Activated naive CD8-positive, alpha-beta T cell (primary cell): Measurements from ENCODE around the gene NLK.
A peak's percentile ranks its signal among the peaks of the same experiment; 100 is the strongest.
"Not testable (repeated sequence)": the region's sequence is repeated elsewhere in the genome, so short reads cannot be mapped to it uniquely, and the experiment has no call there.

Experiments used
- H3K27ac Mint-ChIP-seq: one replicate; pipeline ENCODE4 v1.8.0; 2021; ENCODE audit warnings: mixed read lengths
- H3K27me3 Mint-ChIP-seq: one replicate; pipeline ENCODE4 v1.8.0; 2021; ENCODE audit warnings: mixed read lengths
- H3K36me3 Mint-ChIP-seq: one replicate; pipeline ENCODE4 v1.8.0; 2021; ENCODE audit warnings: mixed read lengths
- H3K4me1 Mint-ChIP-seq: one replicate; pipeline ENCODE4 v1.8.0; 2021; ENCODE audit warnings: low read depth, mixed read lengths
- H3K4me3 Mint-ChIP-seq: one replicate; pipeline ENCODE4 v1.8.0; 2021; ENCODE audit warnings: mild to moderate bottlenecking, mixed read lengths
- H3K9me3 Mint-ChIP-seq: one replicate; pipeline ENCODE4 v1.8.0; 2021; ENCODE audit warnings: low read depth, mixed read lengths

Gene NLK

GRCh38 chr17:28042657-28042720 lies at the start of gene NLK:
NLK (plus strand) TSS chr17:28042677; CDS start chr17:28042874, 197 bp downstream.
- Mint-ChIP-seq H3K9me3 (no peaks in the 10 kb centered on the region), H3K4me3 (peak within 1 kb of the TSS; percentile 89), H3K27ac (peak within 1 kb of the TSS; percentile 51), H3K27me3 (no peaks in the 10 kb centered on the region), H3K4me1 (peaks cover 68% of the 10 kb centered on the region), H3K36me3 (peaks cover 2% of the 10 kb centered on the region)

- no peaks in the 10 kb centered on the region for H3K9me3 Mint-ChIP-seq
- H3K27ac Mint-ChIP-seq: no peak overlapping the region
- no peaks in the 10 kb centered on the region for H3K4me1 Mint-ChIP-seq
- H3K27me3 Mint-ChIP-seq: peaks cover 2% of the 10 kb centered on the region
- no peak overlapping the region for H3K4me3 Mint-ChIP-seq
- H3K36me3 Mint-ChIP-seq: no peaks in the 10 kb centered on the region
Measured at GRCh38 chr17:27993161-27993695, 49.2 kb upstream of the NLK start.

- no peak overlapping the region for H3K27ac Mint-ChIP-seq
- no peaks in the 10 kb centered on the region for H3K36me3 Mint-ChIP-seq
- no peaks in the 10 kb centered on the region for H3K4me1 Mint-ChIP-seq
- peaks cover 6% of the 10 kb centered on the region for H3K27me3 Mint-ChIP-seq
- no peaks in the 10 kb centered on the region for H3K9me3 Mint-ChIP-seq
- H3K4me3 Mint-ChIP-seq: no peak overlapping the region
Measured at GRCh38 chr17:27993723-27994310, 48.7 kb upstream of the NLK start.

- H3K4me1 Mint-ChIP-seq: no peaks in the 10 kb centered on the region
- no peaks in the 10 kb centered on the region for H3K36me3 Mint-ChIP-seq
- H3K4me3 Mint-ChIP-seq: no peak overlapping the region
Measured at GRCh38 chr17:27994586-27994985, 47.9 kb upstream of the NLK start.

GRCh38 chr17:27995554-27995953 lies 46.9 kb upstream of the NLK start:
- peaks cover 7% of the 10 kb centered on the region for H3K27me3 Mint-ChIP-seq
- H3K4me3 Mint-ChIP-seq: no peak overlapping the region
- H3K27ac Mint-ChIP-seq: no peak overlapping the region
- H3K9me3 Mint-ChIP-seq: no peaks in the 10 kb centered on the region
- H3K4me1 Mint-ChIP-seq: no peaks in the 10 kb centered on the region
- H3K36me3 Mint-ChIP-seq: no peaks in the 10 kb centered on the region

More at GRCh38 chr17:27994586-27994985, 47.9 kb upstream of the NLK start:
- H3K27ac Mint-ChIP-seq: no peak overlapping the region
- peaks cover 7% of the 10 kb centered on the region for H3K27me3 Mint-ChIP-seq
- no peaks in the 10 kb centered on the region for H3K9me3 Mint-ChIP-seq

- no peak overlapping the region for H3K4me3 Mint-ChIP-seq
- no peaks in the 10 kb centered on the region for H3K36me3 Mint-ChIP-seq
- peaks cover 7% of the 10 kb centered on the region for H3K27me3 Mint-ChIP-seq
- H3K27ac Mint-ChIP-seq: no peak overlapping the region
- H3K9me3 Mint-ChIP-seq: no peaks in the 10 kb centered on the region
- H3K4me1 Mint-ChIP-seq: no peaks in the 10 kb centered on the region
Measured at GRCh38 chr17:27996202-27997043, 46.1 kb upstream of the NLK start.

GRCh38 chr17:27997044-27997401 lies 45.5 kb upstream of the NLK start:
- Mint-ChIP-seq H3K36me3 (no peaks in the 10 kb centered on the region), H3K4me1 (no peaks in the 10 kb centered on the region)

GRCh38 chr17:27997522-27997921 lies 45.0 kb upstream of the NLK start:
- Mint-ChIP-seq H3K4me1 (no peaks in the 10 kb centered on the region), H3K27ac (no peak overlapping the region), H3K36me3 (no peaks in the 10 kb centered on the region), H3K27me3 (peaks cover 4% of the 10 kb centered on the region), H3K9me3 (no peaks in the 10 kb centered on the region), H3K4me3 (no peak overlapping the region)

More at GRCh38 chr17:27997044-27997401, 45.5 kb upstream of the NLK start:
- no peak overlapping the region for H3K27ac Mint-ChIP-seq
- H3K27me3 Mint-ChIP-seq: peaks cover 7% of the 10 kb centered on the region
- H3K4me3 Mint-ChIP-seq: no peak overlapping the region
- H3K9me3 Mint-ChIP-seq: no peaks in the 10 kb centered on the region

- no peaks in the 10 kb centered on the region for H3K36me3 Mint-ChIP-seq
- H3K27me3 Mint-ChIP-seq: peaks cover 4% of the 10 kb centered on the region
- H3K27ac Mint-ChIP-seq: no peak overlapping the region
- no peaks in the 10 kb centered on the region for H3K9me3 Mint-ChIP-seq
- no peak overlapping the region for H3K4me3 Mint-ChIP-seq
- no peaks in the 10 kb centered on the region for H3K4me1 Mint-ChIP-seq
Measured at GRCh38 chr17:28001149-28001548, 41.3 kb upstream of the NLK start.

GRCh38 chr17:28004344-28004743 lies 38.1 kb upstream of the NLK start:
- H3K4me3 Mint-ChIP-seq: no peak overlapping the region
- H3K9me3 Mint-ChIP-seq: no peaks in the 10 kb centered on the region
- H3K27me3 Mint-ChIP-seq: peaks cover 4% of the 10 kb centered on the region
- no peaks in the 10 kb centered on the region for H3K36me3 Mint-ChIP-seq
- no peak overlapping the region for H3K27ac Mint-ChIP-seq
- no peaks in the 10 kb centered on the region for H3K4me1 Mint-ChIP-seq

- not testable (repeated sequence) for H3K4me3 Mint-ChIP-seq, H3K9me3 Mint-ChIP-seq, H3K27ac Mint-ChIP-seq, H3K4me1 Mint-ChIP-seq, H3K27me3 Mint-ChIP-seq, H3K36me3 Mint-ChIP-seq
Measured at GRCh38 chr17:28007925-28008324, 34.6 kb upstream of the NLK start.

GRCh38 chr17:28008513-28008912 lies 34.0 kb upstream of the NLK start:
- H3K27me3 Mint-ChIP-seq: peaks cover 6% of the 10 kb centered on the region
- no peaks in the 10 kb centered on the region for H3K9me3 Mint-ChIP-seq
- H3K36me3 Mint-ChIP-seq: no peaks in the 10 kb centered on the region
- no peak overlapping the region for H3K27ac Mint-ChIP-seq
- H3K4me1 Mint-ChIP-seq: no peaks in the 10 kb centered on the region
- no peak overlapping the region for H3K4me3 Mint-ChIP-seq

GRCh38 chr17:28010406-28010805 lies 32.1 kb upstream of the NLK start:
- H3K27ac Mint-ChIP-seq: no peak overlapping the region
- no peaks in the 10 kb centered on the region for H3K9me3 Mint-ChIP-seq
- H3K27me3 Mint-ChIP-seq: peaks cover 6% of the 10 kb centered on the region
- H3K4me1 Mint-ChIP-seq: no peaks in the 10 kb centered on the region
- no peaks in the 10 kb centered on the region for H3K36me3 Mint-ChIP-seq
- no peak overlapping the region for H3K4me3 Mint-ChIP-seq

GRCh38 chr17:28018439-28019070 lies 23.9 kb upstream of the NLK start:
- Mint-ChIP-seq H3K36me3 (no peaks in the 10 kb centered on the region), H3K9me3 (no peaks in the 10 kb centered on the region), H3K4me1 (no peaks in the 10 kb centered on the region), H3K27me3 (peaks cover 9% of the 10 kb centered on the region), H3K4me3 (no peak overlapping the region), H3K27ac (no peak overlapping the region)

- H3K9me3 Mint-ChIP-seq: no peaks in the 10 kb centered on the region
- H3K27ac Mint-ChIP-seq: no peak overlapping the region
- peaks cover 9% of the 10 kb centered on the region for H3K27me3 Mint-ChIP-seq
- H3K36me3 Mint-ChIP-seq: no peaks in the 10 kb centered on the region
- H3K4me3 Mint-ChIP-seq: no peak overlapping the region
- H3K4me1 Mint-ChIP-seq: no peaks in the 10 kb centered on the region
Measured at GRCh38 chr17:28020515-28020914, 22.0 kb upstream of the NLK start.

GRCh38 chr17:28029044-28029443 lies 13.4 kb upstream of the NLK start:
- Mint-ChIP-seq H3K4me3 (no peak overlapping the region), H3K9me3 (peaks cover 7% of the 10 kb centered on the region), H3K36me3 (no peaks in the 10 kb centered on the region), H3K27ac (no peak overlapping the region), H3K27me3 (no peaks in the 10 kb centered on the region), H3K4me1 (no peaks in the 10 kb centered on the region)
